ENCODE data around the gene MT2A. TPM values are rescaled to one million over a fixed set of nuclear protein-coding genes. Genes with fewer than 3 reads are reported as not detected.
A peak's percentile ranks its signal among the peaks of the same experiment; 100 is the strongest.
"Not testable (repeated sequence)": the region's sequence is repeated elsewhere in the genome, so short reads cannot be mapped to it uniquely, and the experiment has no call there.

The MT2A gene
- polyA plus RNA-seq (2013, experiment 1 of 2; ENCODE audit: insufficient read length) = 249 TPM
- 288 TPM for polyA plus RNA-seq (2013, experiment 2 of 2; ENCODE audit: insufficient read length)

DNA sequence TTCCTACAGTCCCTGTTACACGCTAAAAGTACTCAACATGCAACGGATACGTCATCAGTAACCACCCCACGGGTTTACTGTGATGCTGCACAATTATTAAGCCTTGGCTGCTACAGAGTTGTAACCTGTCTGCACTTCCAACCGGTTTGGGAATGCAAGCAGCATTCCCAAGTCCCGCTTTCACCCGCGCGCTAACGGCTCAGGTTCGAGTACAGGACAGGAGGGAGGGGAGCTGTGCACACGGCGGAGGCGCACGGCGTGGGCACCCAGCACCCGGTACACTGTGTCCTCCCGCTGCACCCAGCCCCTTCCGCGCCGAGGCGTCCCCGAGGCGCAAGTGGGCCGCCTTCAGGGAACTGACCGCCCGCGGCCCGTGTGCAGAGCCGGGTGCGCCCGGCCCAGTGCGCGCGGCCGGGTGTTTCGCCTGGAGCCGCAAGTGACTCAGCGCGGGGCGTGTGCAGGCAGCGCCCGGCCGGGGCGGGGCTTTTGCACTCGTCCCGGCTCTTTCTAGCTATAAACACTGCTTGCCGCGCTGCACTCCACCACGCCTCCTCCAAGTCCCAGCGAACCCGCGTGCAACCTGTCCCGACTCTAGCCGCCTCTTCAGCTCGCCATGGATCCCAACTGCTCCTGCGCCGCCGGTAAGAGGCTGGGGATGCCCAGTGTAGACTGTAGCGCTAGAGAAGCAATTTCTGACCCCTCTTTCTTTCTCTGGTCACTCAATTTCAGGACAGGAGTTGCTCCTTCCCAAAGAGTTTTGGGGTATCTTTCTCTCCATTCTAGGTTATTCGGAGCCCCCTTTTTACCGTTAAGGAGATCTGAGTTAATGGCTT is at the start of gene MT2A:
TSS of gene MT2A (plus strand) at position 542 of the 833 bp plus-strand sequence. CDS start at position 614, 72 bp downstream.
- peak; percentile 97 for DNase-seq

DNA sequence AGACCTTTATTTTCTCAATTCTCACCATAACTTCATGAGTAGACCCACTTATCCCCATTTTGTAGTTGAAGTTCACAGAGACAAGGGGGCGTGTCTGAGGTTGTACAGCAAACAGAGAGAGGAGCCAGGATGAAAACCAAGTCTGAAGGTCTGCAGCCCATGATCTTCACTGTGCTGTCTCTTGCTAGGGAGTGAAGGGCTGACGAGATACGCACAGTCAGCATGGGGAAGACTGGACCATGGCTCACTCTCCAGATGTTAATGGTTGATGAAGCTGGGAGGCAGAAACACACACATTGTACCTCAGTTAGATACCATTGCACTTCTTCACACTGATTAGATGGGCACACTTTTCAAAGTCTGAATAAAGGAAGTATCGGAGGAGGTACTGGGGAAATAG is 49.3 kb upstream of the MT2A start:
- no peak for DNase-seq

DNA sequence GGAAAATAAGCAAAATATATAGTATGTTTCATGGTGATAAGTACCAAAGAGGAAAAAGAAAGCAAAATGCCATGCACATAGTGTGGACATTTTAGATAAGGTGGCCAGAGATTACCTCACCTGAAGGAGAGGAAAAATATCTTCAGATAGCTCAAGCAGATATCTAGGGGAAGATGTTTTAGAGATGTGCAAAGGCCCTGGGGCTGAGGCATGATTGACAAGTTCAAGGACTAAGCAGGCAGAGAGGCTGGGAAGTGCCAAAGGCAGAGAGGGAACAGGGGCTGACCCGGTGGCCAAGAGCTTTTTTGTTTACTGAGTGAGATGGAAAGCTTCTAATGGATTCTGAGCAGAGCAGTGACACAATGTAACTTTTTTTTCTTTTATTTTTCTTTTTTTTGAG is 47.9 kb upstream of the MT2A start:
- no peak for DNase-seq

DNA sequence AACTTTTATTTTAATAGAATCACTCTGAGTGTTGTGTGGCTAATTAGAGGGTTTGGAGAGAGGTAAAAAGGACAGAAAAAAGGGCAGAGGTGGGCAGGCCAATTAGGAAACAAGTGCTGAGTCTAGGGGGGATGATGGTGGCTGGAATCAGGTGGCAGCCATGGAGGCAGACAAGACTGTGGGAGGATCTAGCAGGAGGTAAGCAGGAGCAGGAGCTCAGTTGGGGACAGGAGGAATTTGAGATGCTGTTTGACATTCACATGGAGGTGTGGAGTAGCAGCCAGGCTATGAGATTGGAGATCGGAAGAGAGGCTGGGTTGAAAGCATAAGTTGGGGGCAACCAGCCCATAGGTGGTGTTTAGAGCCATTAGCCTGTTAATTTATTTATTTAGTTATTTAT is 47.3 kb upstream of the MT2A start:
- no peak for DNase-seq

DNA sequence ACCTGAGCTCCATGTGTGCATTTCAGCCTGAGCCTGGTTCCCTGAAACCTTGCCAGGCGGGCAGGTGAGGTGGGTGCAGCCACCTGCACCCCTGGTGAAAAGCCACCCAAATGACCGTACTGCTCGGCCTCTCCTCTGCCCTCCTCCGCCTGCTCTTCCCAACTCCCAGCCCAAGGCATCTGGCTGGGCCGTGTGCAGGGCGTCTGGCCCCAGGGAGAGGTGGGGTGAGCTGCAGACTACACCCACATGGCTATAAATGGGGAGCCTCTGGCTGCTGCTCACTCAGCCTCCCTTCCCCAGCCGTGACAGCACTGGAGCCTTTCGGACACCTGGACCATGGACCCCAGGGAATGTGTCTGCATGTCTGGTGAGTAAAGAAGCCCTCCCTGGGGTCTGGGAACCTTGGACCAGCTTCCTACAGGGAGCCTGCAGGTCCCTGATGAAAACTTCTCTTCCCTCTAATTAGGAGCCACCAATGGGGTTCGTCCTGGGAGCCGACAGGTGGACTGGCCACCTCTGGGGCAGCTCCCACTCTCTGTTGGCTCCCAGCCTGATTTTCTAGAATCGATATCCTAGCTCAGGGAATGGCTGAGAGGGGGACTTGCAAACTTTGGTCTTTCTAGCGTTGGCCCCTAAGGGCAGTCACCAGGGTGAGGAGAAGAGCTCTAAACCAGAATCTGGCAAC is 43.4 kb upstream of the MT2A start, which contains the start of gene MT4:
TSS of gene MT4 (plus strand) at position 281 of the 685 bp plus-strand sequence. CDS start at position 337, 56 bp downstream.
- DNase-seq = no peak

DNA sequence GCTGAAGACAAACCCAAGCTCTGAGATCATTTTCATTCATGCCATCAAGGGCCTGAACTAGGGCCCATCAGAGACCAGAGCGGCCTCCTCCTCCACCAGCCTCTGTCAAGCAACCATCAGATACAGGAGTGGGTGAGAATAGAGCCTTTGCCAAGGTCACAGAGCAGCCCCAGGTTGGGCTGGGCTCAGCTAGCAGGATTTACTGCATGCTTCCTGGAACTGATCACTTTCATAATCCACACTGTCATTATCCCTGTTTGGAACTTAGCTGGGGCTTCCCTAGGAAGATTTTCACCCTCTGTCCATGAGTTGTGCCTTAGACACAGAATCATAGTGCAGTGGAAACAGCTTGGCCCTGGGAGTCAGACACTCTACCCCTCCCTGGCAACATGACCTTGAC is 38.4 kb upstream of the MT2A start:
- DNase-seq = no peak

DNA sequence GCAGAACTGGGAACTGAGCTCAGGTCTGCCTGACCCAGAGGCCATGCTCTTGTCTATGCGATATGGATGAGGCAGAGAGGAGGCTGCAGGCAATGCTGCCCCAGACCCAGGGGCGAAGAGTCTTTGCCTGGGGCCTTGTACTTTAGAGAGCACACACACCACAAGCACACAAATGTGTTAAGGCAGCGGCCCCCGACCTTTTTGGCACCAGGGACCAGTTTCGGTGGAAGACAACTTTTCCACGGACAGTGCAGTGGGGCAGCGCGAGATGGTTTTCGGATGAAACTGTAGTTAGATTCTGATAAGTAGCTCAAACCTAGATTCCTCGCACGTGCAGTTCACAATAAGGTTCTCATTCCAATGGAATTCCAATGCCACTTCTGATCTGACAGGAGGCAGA is 36.9 kb upstream of the MT2A start:
- DNase-seq = no peak

DNA sequence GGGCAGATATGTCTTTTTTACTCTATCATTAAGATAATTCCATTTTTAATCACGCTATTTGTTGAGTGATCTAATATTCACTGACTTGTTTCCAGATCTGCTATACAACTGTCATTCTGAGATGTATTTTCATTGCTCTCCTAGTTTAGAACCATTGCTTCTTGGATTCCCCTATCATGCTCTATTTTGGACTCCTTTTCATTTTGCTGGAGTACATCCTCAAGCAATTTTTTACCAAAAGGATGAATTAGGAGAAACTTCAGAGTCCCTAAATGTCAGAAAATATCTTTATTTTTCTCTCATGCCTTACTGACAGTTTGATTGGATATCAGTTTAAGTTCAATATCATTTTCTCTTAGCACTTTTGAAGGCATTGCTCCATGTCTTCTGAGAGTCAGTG is 33.8 kb upstream of the MT2A start:
- no peak for DNase-seq

DNA sequence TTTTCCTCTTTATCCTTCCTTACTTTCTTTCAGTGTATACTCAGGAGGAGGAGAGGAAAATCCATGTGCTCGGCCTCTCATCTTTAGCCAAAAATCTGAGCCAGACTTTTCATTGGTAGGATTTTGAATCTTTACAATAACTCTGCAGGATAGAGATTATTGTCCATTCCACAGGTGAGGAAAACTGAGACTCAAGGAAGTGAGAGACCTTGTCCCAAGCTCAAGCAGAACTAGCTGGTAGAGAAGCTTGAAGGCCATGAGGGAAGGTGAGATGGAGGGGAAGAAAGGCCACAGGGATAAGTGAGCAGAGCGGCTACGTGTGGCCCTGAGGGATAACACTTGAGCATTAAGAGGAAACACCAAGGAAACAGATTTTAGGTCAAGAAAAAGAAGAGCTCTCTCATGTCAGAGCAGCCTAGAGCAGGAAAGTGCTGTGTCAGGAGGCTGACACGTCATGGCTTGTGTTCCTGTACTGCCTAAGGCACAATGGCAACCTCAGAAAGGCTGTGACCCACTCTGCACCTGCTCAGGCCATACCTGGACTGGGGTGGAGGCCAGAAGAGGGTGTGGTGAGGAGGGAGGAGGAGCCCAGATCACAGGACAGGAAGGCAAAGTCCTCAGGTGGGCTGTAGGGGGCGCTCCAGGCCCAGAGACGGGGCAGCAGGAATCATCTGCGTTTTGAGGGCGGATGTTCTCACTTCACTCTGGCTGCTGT is 31.6 kb upstream of the MT2A start:
- DNase-seq = peak; percentile 54

DNA sequence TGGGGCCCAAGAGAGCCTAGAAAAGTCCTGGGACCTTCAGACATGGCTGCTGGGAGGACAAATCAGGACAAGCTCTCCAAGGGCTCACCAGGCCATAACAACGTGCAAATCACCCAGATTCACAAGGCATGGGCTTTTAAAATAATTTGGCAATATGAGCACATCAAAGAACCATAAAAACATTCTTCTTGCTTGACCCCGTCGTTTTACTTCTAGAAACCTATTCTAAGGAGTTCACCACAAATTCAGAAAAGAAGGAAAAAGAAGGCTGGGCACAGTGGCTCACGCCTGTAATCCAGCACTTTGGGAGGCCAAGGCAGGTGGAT is 31.1 kb upstream of the MT2A start:
- DNase-seq = no peak

DNA sequence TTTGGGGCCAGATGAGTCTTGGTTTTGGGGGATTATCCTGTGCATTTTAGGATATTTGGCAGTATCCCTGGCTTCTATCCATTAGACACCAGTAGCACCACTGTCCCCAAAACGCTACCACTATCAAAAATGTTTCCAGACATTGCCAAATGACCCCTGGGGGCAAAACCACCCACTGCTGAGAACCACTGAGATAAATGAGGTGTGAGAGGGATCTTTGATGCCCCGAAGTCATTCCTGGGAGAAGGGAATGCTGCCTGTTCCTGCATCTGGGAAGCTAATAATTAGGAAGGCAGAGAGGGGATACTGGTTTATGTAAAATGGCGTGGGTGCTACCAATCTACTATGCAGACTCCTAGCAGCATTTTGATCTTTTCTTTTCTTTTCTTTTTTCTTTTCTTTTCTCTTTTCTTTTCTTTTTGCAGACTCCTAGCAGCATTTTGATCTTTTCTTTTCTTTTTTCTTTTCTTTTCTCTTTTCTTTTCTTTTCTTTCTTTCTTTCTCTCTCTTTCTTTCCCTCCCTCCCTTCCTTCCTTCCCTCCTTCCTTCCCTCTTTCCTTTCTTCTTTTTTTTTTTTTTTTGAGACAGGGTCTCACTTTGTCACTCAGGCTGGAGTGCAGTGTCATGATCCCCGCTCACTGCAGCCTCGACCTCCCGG is 27.9 kb upstream of the MT2A start:
- DNase-seq = no peak

DNA sequence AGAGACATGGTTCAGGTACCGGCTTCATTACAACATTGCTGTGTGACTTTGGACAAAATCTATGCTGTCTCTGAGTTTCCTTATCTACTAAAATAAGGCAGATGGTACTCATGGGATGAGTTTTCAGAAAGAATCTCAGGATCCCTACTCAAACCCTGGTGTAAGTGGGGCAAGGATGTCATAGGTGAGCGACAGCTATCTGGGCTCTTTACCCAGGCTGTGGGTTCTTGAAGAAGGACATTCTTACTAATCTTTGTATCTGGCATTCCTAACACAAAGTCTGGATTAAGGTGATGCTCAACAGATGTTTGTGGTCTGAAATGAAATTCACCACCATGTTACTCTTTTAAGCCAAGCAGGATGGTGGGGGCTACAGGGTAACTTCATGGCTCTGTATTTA is 25.5 kb upstream of the MT2A start:
- DNase-seq = not testable (repeated sequence)

DNA sequence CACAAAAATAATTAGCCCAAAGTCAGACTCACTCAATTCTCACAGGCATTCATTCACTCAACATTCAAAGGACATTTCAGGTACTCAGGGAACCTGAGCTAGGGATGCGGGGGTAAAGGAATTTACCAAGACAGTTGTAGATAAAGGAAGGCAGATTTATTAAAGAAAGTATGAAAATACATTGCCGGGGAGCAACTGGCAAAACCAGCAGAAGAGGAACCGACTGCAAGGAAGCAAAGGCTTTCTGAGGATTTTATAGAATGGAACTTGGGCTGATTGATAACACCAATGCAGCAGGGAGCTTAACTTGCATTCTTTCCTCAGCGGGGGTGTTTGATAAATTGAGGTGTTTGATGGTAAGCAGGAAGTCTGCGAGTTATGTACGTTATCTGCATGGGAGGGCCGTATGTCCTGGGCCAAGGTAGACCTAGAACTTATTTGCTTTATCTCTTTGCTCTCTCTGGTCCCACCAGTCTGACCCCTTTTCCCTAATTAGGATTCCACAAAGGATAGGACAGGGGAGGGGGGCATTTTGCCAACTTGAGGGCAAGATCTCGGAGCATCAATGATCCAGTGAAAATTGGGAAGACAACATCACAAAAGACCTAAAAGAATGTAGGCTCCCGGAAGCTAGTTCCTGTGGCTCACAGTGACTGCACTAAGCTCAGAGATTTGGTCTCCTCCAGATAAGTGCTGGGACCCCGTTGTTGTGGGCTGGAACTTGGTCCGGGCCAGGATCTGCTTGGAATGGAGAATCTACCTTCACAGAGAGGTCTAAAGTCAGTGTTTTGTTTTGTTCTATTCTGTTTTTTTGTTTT is 24.8 kb upstream of the MT2A start:
- no peak for DNase-seq

DNA sequence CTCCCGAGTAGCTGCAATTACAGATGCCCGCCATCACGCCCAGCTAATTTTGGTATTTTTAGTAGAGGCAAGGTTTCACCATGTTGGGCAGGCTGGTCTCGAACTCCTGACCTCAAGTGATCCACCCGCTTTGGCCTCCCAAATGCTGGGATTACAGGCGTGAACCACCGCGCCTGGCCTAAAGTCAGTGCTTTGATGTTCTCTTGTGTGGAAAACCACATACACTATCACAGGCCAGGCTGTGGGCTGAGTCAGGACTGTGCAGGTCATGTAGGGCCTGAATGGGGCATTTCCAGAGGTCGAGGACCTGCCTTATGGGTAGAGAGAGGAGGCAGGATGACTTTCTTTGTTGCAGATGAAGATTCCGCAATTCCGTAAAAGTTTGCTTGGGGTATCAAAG is 24.1 kb upstream of the MT2A start:
- DNase-seq = no peak

DNA sequence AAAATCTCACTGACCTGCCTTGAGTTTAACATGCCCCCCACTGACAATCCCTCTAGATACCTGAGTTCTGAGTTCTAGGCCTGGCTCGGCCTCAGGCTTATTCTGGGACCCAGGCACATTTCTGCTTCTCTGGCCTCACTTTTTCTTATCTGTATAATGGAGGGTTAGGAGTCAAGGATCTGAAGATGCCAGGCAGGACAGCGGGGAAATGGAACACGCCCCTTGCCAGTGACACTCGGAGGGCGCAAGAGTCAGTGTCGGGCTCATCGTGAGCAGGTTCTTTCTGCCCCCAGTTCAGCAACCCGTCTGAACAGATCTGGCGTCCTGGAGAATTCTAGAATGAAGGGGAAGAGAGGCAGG is 19.6 kb upstream of the MT2A start:
- no peak for DNase-seq

DNA sequence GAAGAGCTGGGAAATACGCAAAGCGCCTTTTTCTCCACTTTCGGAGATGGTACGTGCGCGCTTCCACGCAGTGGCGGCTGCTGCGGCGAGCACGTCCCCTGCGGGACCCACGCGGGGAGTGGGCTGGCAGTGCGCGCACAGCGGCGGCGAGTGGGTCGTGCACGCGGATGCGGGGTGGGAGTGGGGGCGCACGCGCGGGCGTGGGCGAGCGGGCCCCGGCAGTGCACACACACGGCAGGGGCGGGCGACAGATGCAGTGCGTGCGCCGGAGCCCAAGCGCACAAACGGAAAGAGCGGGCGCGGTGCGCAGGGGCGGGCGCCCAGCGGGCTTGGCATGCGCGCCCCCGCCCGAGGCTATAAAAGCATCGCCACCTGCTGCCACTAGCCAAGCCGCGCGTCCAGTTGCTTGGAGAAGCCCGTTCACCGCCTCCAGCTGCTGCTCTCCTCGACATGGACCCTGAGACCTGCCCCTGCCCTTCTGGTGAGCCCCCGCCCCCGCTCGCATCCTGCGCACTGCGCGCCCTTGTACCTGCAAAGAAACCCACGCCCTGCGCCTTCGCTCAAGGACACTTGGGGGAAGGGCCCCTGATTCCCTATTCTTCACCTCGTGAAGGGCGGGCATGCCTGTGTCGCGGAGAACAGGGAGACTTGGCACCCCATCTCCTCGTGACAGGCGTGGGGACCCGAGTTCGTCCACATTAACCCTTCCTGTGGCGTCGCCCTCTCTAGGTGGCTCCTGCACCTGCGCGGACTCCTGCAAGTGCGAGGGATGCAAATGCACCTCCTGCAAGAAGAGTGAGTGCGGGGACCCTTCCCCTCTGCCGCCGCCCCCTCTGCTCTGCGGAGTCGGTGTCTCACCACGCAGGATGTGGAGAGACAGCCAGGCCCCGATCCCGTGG is 19.0 kb upstream of the MT2A start, which contains the start of gene MT3:
TSS of gene MT3 (plus strand) at position 388 of the 899 bp plus-strand sequence. CDS start at position 451, 63 bp downstream.
- no peak for DNase-seq

DNA sequence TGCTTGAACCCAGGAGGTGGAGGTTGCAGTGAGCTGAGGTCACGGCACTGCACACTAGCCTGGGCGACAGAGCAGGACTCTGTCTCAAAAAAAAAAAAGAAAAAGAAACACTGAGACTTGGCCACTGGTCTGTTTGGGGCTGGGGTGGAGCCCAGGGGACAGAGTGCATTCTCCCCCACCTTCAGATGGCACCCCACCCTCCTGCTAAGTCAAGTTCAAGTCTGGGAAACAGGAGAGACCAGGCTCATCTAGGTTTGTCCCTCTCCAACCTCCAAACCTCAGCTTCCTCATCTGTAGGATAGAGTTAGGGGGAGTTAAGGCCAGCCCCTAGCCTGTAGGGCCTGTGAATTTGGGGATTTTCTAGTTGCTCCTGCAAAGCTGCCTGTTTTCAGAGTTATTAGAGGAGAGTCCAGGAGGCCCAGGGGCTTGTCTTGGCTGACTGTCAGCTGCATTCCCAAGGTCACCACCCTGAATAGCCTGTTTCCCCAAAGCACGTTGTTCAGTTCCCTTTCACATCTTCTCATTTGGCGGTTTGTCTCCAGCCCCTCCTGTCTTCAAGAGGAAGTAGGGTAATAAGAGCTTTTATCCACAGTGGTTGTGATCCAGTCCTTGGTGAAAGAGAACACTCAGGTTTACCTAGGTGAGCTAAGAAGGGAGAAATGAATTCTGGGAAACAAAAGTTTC is 16.9 kb upstream of the MT2A start:
- DNase-seq = no peak

DNA sequence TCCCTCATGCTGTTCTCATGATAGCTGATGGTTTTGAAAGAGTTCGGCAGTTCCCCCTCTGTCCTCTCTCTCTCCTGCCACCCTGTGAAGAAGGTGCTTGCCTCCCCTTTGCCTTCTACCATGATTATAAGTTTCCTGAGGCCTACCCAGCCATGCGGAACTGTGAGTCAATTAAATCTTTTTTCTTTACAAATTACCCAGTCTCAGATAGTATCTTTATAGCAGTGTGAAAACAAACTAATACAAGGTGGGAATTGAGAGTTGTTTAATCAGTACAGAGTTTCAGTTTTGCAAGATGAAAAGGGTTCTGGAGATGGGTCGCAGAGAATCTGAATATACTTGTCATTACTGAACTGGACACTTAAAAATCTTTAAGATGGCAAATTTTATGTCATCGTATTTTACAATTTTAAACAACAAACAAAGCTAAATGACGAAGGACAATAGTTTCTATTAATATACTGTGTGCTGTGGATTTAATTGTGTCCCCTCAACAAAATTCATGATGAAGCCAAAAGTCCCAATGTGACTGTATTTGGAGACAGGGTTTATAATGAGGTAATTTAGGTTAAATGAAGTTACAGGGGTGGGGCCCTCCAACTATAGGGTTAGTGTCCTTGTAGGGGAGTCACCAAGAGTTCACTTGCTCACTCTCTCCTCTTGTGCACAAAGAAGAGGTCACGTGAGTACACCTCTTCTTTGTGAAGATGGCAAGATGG is 14.7 kb upstream of the MT2A start:
- no peak for DNase-seq

DNA sequence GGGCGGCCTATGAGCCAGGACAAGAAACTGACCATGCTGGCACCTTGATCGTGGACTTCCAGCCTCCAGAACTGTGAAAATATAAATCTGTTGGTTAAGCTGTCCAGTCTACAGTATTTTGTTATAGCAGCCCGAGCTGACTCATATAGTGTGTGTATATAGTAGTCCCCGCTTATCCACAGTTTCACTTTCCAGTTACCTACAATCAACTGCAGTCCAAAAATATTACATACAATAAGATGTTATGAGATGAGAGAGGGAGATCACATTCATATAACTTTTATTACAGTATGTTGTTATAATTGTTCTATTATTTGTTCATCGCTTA is 14.1 kb upstream of the MT2A start:
- DNase-seq = no peak

Data from fibroblast of skin of abdomen (primary cell).